ENCODE results near the gene GNA12.

DNA sequence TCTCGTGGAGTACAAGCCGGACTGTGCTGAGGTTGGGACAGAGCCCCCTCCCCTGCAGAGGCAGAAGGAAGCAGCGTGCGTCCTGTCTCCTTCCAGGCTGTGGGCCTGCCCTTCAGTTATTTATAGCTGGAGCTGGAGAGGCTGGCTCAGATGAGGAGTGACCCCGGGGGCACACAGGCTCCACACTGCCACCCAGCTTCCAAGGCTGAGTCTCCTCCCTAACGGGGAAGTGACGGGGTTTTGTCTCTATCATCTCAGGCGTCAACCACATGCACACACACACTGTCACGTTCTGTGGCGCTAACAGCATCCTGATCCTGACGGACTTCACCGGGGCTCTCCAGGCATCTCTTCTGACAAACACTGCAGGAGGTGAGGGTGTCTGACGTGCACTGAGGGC, 130.7 kb downstream of the GNA12 start:
- TF ChIP-seq, protein P1, sequence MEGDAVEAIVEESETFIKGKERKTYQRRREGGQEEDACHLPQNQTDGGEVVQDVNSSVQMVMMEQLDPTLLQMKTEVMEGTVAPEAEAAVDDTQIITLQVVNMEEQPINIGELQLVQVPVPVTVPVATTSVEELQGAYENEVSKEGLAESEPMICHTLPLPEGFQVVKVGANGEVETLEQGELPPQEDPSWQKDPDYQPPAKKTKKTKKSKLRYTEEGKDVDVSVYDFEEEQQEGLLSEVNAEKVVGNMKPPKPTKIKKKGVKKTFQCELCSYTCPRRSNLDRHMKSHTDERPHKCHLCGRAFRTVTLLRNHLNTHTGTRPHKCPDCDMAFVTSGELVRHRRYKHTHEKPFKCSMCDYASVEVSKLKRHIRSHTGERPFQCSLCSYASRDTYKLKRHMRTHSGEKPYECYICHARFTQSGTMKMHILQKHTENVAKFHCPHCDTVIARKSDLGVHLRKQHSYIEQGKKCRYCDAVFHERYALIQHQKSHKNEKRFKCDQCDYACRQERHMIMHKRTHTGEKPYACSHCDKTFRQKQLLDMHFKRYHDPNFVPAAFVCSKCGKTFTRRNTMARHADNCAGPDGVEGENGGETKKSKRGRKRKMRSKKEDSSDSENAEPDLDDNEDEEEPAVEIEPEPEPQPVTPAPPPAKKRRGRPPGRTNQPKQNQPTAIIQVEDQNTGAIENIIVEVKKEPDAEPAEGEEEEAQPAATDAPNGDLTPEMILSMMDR (IDR thresholded peaks at IDR 0.05) = no peak
- TF ChIP-seq POLR2A (IDR thresholded peaks at IDR 0.05) = no peak

Measured in adrenal gland (tissue), 5 donors.